Memory B cell (primary cell): Measurements from ENCODE around the gene HRAS.

Experiments
- ATAC-seq: fragments of 150-1000 bp; cut with Tn5 transposase; 2 replicates; pipeline ENCODE4 v1.10.0; 2021; ENCODE audit warnings: low read depth, mild to moderate bottlenecking, moderate library complexity
- DNase-seq, 2 donors: peaks; one replicate each; pipeline ENCODE4 v3.0.0; 2022; ENCODE audit warnings: low spot score in 2 of 2
- H3K27ac Mint-ChIP-seq: one replicate; pipeline ENCODE4 v1.8.0; 2022; ENCODE audit warnings: mild to moderate bottlenecking, moderate library complexity, mixed read lengths
- H3K27me3 Mint-ChIP-seq: one replicate; pipeline ENCODE4 v1.8.0; 2022; ENCODE audit warnings: mixed read lengths
- H3K36me3 Mint-ChIP-seq: one replicate; pipeline ENCODE4 v1.8.0; 2022; ENCODE audit warnings: mild to moderate bottlenecking, mixed read lengths
- H3K4me1 Mint-ChIP-seq: one replicate; pipeline ENCODE4 v1.8.0; 2022; ENCODE audit warnings: mixed read lengths
- H3K4me3 Mint-ChIP-seq: one replicate; pipeline ENCODE4 v1.8.0; 2022; ENCODE audit warnings: mild to moderate bottlenecking, moderate library complexity, mixed read lengths
- H3K9me3 Mint-ChIP-seq: one replicate; pipeline ENCODE4 v1.8.0; 2022; ENCODE audit warnings: mixed read lengths

Gene HRAS

GRCh38 chr11:537622-538430, 2.5 kb upstream of the HRAS start:
- H3K4me3 Mint-ChIP-seq = peak overlapping the region; percentile 93
- peaks cover 22% of the 10 kb centered on the region for H3K4me1 Mint-ChIP-seq
- DNase-seq (no peak), ATAC-seq (no peak)
- no peaks in the 10 kb centered on the region for H3K27me3 Mint-ChIP-seq
- H3K36me3 Mint-ChIP-seq = peaks cover 5% of the 10 kb centered on the region
- H3K27ac Mint-ChIP-seq = peak overlapping the region; percentile 94
- no peaks in the 10 kb centered on the region for H3K9me3 Mint-ChIP-seq

- peak; percentile 98 to 100 for DNase-seq
- no peaks in the 10 kb centered on the region for H3K9me3 Mint-ChIP-seq
- H3K4me3 Mint-ChIP-seq = peak within 1 kb of the TSS; percentile 93
- H3K4me1 Mint-ChIP-seq = peaks cover 20% of the 10 kb centered on the region
- peak within 1 kb of the TSS; percentile 94 for H3K27ac Mint-ChIP-seq
- no peaks in the 10 kb centered on the region for H3K27me3 Mint-ChIP-seq
- peak; percentile 58 for ATAC-seq
- peaks cover 5% of the 10 kb centered on the region for H3K36me3 Mint-ChIP-seq
Measured at GRCh38 chr11:536841-537621, 1.7 kb upstream of the HRAS start, which contains the start of gene LRRC56. Gene LRRC56 (plus strand): TSS chr11:537527. CDS start chr11:540685, 3,158 bp downstream.

- no peaks in the 10 kb centered on the region for H3K9me3 Mint-ChIP-seq
- H3K4me1 Mint-ChIP-seq = peaks cover 19% of the 10 kb centered on the region
- no peak overlapping the region for H3K27ac Mint-ChIP-seq
- peaks cover 4% of the 10 kb centered on the region for H3K36me3 Mint-ChIP-seq
- ATAC-seq (peak; percentile 12), DNase-seq (no peak)
- no peak overlapping the region for H3K4me3 Mint-ChIP-seq
- no peaks in the 10 kb centered on the region for H3K27me3 Mint-ChIP-seq
Measured at GRCh38 chr11:535210-535518, 212 bp downstream of the HRAS start.

- Mint-ChIP-seq H3K27ac (no peak overlapping the region), H3K4me3 (peak overlapping the region; percentile 78), H3K36me3 (peaks cover 4% of the 10 kb centered on the region), H3K4me1 (peaks cover 17% of the 10 kb centered on the region), H3K9me3 (no peaks in the 10 kb centered on the region), H3K27me3 (no peaks in the 10 kb centered on the region)
- ATAC-seq (no peak), DNase-seq (peak in 1 of 2 donors; percentile 55)
Measured at GRCh38 chr11:534396-535209, 773 bp downstream of the HRAS start.

GRCh38 chr11:533586-534395, 1.6 kb downstream of the HRAS start:
- H3K4me3 Mint-ChIP-seq = peak overlapping the region; percentile 46
- peaks cover 16% of the 10 kb centered on the region for H3K4me1 Mint-ChIP-seq
- H3K27ac Mint-ChIP-seq = no peak overlapping the region
- no peak for DNase-seq
- no peaks in the 10 kb centered on the region for H3K9me3 Mint-ChIP-seq
- H3K36me3 Mint-ChIP-seq = peaks cover 4% of the 10 kb centered on the region
- no peaks in the 10 kb centered on the region for H3K27me3 Mint-ChIP-seq
- no peak for ATAC-seq

GRCh38 chr11:532986-533585, 2.3 kb downstream of the HRAS start:
- DNase-seq (no peak), ATAC-seq (no peak)
- Mint-ChIP-seq H3K4me3 (no peak overlapping the region), H3K27me3 (no peaks in the 10 kb centered on the region), H3K4me1 (peaks cover 12% of the 10 kb centered on the region), H3K27ac (no peak overlapping the region), H3K9me3 (no peaks in the 10 kb centered on the region), H3K36me3 (peaks cover 4% of the 10 kb centered on the region)

- Mint-ChIP-seq H3K27me3 (no peaks in the 10 kb centered on the region), H3K4me3 (no peak overlapping the region)
- no peak for DNase-seq
Measured at GRCh38 chr11:532527-532985, 2.8 kb downstream of the HRAS start.

GRCh38 chr11:531919-532526, 3.4 kb downstream of the HRAS start:
- Mint-ChIP-seq H3K27me3 (no peaks in the 10 kb centered on the region), H3K4me3 (no peak overlapping the region), H3K36me3 (peaks cover 4% of the 10 kb centered on the region), H3K9me3 (no peaks in the 10 kb centered on the region), H3K4me1 (peaks cover 6% of the 10 kb centered on the region), H3K27ac (no peak overlapping the region)
- ATAC-seq (no peak), DNase-seq (no peak)

More at GRCh38 chr11:532527-532985, 2.8 kb downstream of the HRAS start:
- H3K27ac Mint-ChIP-seq = no peak overlapping the region
- H3K4me1 Mint-ChIP-seq = peaks cover 8% of the 10 kb centered on the region
- no peaks in the 10 kb centered on the region for H3K9me3 Mint-ChIP-seq
- ATAC-seq = no peak
- peaks cover 4% of the 10 kb centered on the region for H3K36me3 Mint-ChIP-seq

GRCh38 chr11:530960-531831, 4.2 kb downstream of the HRAS start:
- Mint-ChIP-seq H3K4me3 (no peak overlapping the region), H3K27ac (no peak overlapping the region), H3K27me3 (no peaks in the 10 kb centered on the region), H3K4me1 (peaks cover 6% of the 10 kb centered on the region), H3K9me3 (no peaks in the 10 kb centered on the region), H3K36me3 (peaks cover 4% of the 10 kb centered on the region)
- no peak for DNase-seq
- ATAC-seq = no peak

- ATAC-seq = no peak
- H3K4me3 Mint-ChIP-seq = no peak overlapping the region
- H3K4me1 Mint-ChIP-seq = peaks cover 4% of the 10 kb centered on the region
- no peak overlapping the region for H3K27ac Mint-ChIP-seq
- H3K27me3 Mint-ChIP-seq = no peaks in the 10 kb centered on the region
- H3K9me3 Mint-ChIP-seq = no peaks in the 10 kb centered on the region
- no peak for DNase-seq
- H3K36me3 Mint-ChIP-seq = peaks cover 4% of the 10 kb centered on the region
Measured at GRCh38 chr11:529728-530411, 5.5 kb downstream of the HRAS start.

GRCh38 chr11:528815-529727, 6.3 kb downstream of the HRAS start:
- DNase-seq (no peak), ATAC-seq (no peak)
- Mint-ChIP-seq H3K4me1 (no peaks in the 10 kb centered on the region), H3K36me3 (peaks cover 4% of the 10 kb centered on the region), H3K27me3 (no peaks in the 10 kb centered on the region), H3K9me3 (no peaks in the 10 kb centered on the region), H3K4me3 (no peak overlapping the region), H3K27ac (no peak overlapping the region)
